ENCODE measurements around the gene CCDC102B. TPM values are rescaled to one million over a fixed set of nuclear protein-coding genes. Genes with fewer than 3 reads are reported as not detected.

Gene CCDC102B
- total and polyA plus RNA-seq, 2 of the 8 experiments (the other 6 are each of a cell fraction or from before 2014, with no cell fraction given), result 0.80 to 1.1 TPM

GRCh38 chr18:68783506-68783905 lies 14.4 kb upstream of the CCDC102B start:
- no peak overlapping the region for H2AK5ac ChIP-seq (ENCODE audit: low read depth, low read length)
- POLR2A ChIA-PET (ENCODE audit: partially characterized antibody), result no interaction called here
- H2BK120ac ChIP-seq (replicated peaks; ENCODE audit: low read depth, low read length), result no peak overlapping the region
- CTCF ChIA-PET (ENCODE audit: partially characterized antibody), result no interaction called here
- H3K4me1 ChIP-seq (replicated peaks in 1 of 4; ENCODE audit: control insufficient read depth in 3 of 4, insufficient read depth in 4 of 4, low read length in 3 of 4), result no peaks in the 10 kb centered on the region
- no peaks in the 10 kb centered on the region for H3K79me2 ChIP-seq (ENCODE audit: control insufficient read depth in 1 of 2, insufficient read depth in 2 of 2, low read length in 2 of 2)
- H3K36me3 ChIP-seq (ENCODE audit: control insufficient read depth in 2 of 4, insufficient read depth in 4 of 4, low read length in 3 of 4), result no peaks in the 10 kb centered on the region
- H3K4me3 ChIP-seq (ENCODE audit: extremely low read depth in 1 of 4, insufficient read depth in 2 of 4, low read depth in 3 of 4, low read length in 4 of 4), result no peak overlapping the region
- no peak overlapping the region for H2BK5ac ChIP-seq (ENCODE audit: low read depth, low read length)
- no peak overlapping the region for H3K56ac ChIP-seq (replicated peaks; ENCODE audit: insufficient read length, low read depth, low read length)
- H3K23me2 ChIP-seq (ENCODE audit: low read depth, low read length), result no peaks in the 10 kb centered on the region
- no peak overlapping the region for H4K8ac ChIP-seq (ENCODE audit: extremely low read depth, insufficient read depth, low read length)
- H3K9ac ChIP-seq (replicated peaks in 1 of 4; ENCODE audit: extremely low read depth in 1 of 4, low read depth in 3 of 4, low read length in 3 of 4), result no peak overlapping the region
- no peaks in the 10 kb centered on the region for H3K9me3 ChIP-seq (ENCODE audit: insufficient read depth in 2 of 2, low read depth in 1 of 2, low read length in 1 of 2)
- FAIRE-seq (no peak), DNase-seq (ENCODE audit: low read depth in 1 of 2, low spot score in 2 of 2) (no peak)
- H3K18ac ChIP-seq (ENCODE audit: extremely low read depth, low read length), result no peak overlapping the region
- no peak overlapping the region for H4K5ac ChIP-seq (ENCODE audit: insufficient read length, low read depth, low read length)
- no peak overlapping the region for H4K91ac ChIP-seq (replicated peaks; ENCODE audit: insufficient read length, low read length)
- no peak overlapping the region for H3K23ac ChIP-seq (ENCODE audit: insufficient read length)
- no peak overlapping the region for H2BK20ac ChIP-seq (ENCODE audit: low read length)
- no peak for TF ChIP-seq KDM1A (IDR thresholded peaks at IDR 0.05; ENCODE audit: borderline replicate concordance, low read length)
- no peaks in the 10 kb centered on the region for H3K27me3 ChIP-seq (replicated peaks in 1 of 4; ENCODE audit: control insufficient read depth in 3 of 4, extremely low read depth in 1 of 4, insufficient read depth in 3 of 4, low read length in 3 of 4)
- H2BK15ac ChIP-seq (ENCODE audit: low read length), result no peak overlapping the region
- WGBS, 2 experiments (ENCODE audit: extremely low coverage in 1 of 2, insufficient coverage in 1 of 2, insufficient read length in 1 of 2, insufficient replicate concordance in 2 of 2, low coverage in 1 of 2, low lambda C conversion rate in 2 of 2, missing lambda C conversion rate in 1 of 2), result 96% methylated on average over 1 of the region's 1 CpG; no CpG with 5 or more reads in 1 of the 2 experiments
- no peak overlapping the region for H3K14ac ChIP-seq (ENCODE audit: insufficient read length)
- no peaks in the 10 kb centered on the region for H4K20me1 ChIP-seq (replicated peaks in 1 of 2; ENCODE audit: control insufficient read depth in 1 of 2, insufficient read depth in 2 of 2, low read length in 2 of 2)
- H3K4ac ChIP-seq (replicated peaks; ENCODE audit: insufficient read length, low read depth, low read length), result no peak overlapping the region
- no peak overlapping the region for H3K27ac ChIP-seq (ENCODE audit: low read depth, low read length)
- no peaks in the 10 kb centered on the region for H3K79me1 ChIP-seq (ENCODE audit: low read depth, low read length)
- no peak overlapping the region for H3K4me2 ChIP-seq (ENCODE audit: insufficient read depth in 1 of 2, low read depth in 2 of 2, low read length in 2 of 2)
- H2AFZ ChIP-seq (ENCODE audit: low read length), result no peak overlapping the region
- no peak overlapping the region for H2BK12ac ChIP-seq (ENCODE audit: low read depth, low read length)
